SK-N-SH (cell line): ENCODE results near the gene C2orf92. TPM values are rescaled to one million over a fixed set of nuclear protein-coding genes. Genes with fewer than 3 reads are reported as not detected.

Experiments
- CTCF ChIA-PET: fragments of 300-600, 350-600 bp; formaldehyde crosslinking; extraction: SDS; loops from one replicate; lab custom pipeline; 2021; lab: Yijun Ruan, JAX
- POLR2A ChIA-PET: fragments of 350-600 bp; sonication (Branson Sonifier 250); formaldehyde crosslinking; extraction: SDS; loops from one replicate; lab custom pipeline; 2020; ENCODE audit warnings: antibody characterized with exemption, inconsistent platforms; lab: Yijun Ruan, JAX
- DNase-seq: peaks from one replicate; pipeline ENCODE4 v3.0.0; 2012
- H2AFZ ChIP-seq: fragments of 200-600 bp; sonication (generic); 2 replicates; pipeline ENCODE4 v1.8.1; 2016; ENCODE audit warnings: antibody characterized with exemption, mild to moderate bottlenecking, low read depth
- H3F3A ChIP-seq: fragments of 200-600 bp; sonication (generic); replicated peaks from 2 replicates; pipeline ENCODE3; 2016; ENCODE audit warnings: antibody characterized with exemption, mild to moderate bottlenecking; ENCODE audit not compliant: insufficient read depth
- H3K27ac ChIP-seq, 2 experiments: fragments of 200-500 bp in 1 of 2; fragments of 200-600 bp in 1 of 2; sonication (Bioruptor generic) in 1 of 2; sonication (generic), shearing (Covaris generic) in 1 of 2; 2 replicates each; pipeline versions ENCODE4 v1.5.1 to v1.6.1; 2014 to 2016; ENCODE audit warnings: low read depth in 2 of 2, inconsistent platforms in 1 of 2, low read length in 1 of 2, mild to moderate bottlenecking in 1 of 2, mixed read lengths in 1 of 2
- H3K27me3 ChIP-seq: fragments of 200-600 bp; sonication (generic), shearing (Covaris generic); 2 replicates; pipeline ENCODE4 v1.6.1; 2016; ENCODE audit warnings: mixed run types; ENCODE audit not compliant: insufficient read depth
- H3K36me3 ChIP-seq, 2 experiments: fragments of 200-500 bp in 1 of 2; fragments of 200-600 bp in 1 of 2; sonication (Bioruptor generic) in 1 of 2; sonication (generic) in 1 of 2; replicated peaks in 1 of 2; 2 replicates each; pipeline versions ENCODE3 to v1.5.1; 2014 to 2016; ENCODE audit warnings: low read length in 1 of 2, mild to moderate bottlenecking in 1 of 2; ENCODE audit not compliant: insufficient read depth in 2 of 2, control insufficient read depth in 1 of 2
- H3K4me1 ChIP-seq, 2 experiments: fragments of 200-500 bp in 1 of 2; fragments of 200-600 bp in 1 of 2; sonication (Bioruptor generic) in 1 of 2; sonication (generic), shearing (Covaris generic) in 1 of 2; 2 replicates each; pipeline versions ENCODE4 v1.5.1 to v1.6.1; 2014 to 2016; ENCODE audit warnings: low read depth in 1 of 2, low read length in 1 of 2, mixed run types in 1 of 2; ENCODE audit not compliant: insufficient read depth in 2 of 2, control insufficient read depth in 1 of 2
- H3K4me2 ChIP-seq: fragments of 200-600 bp; sonication (generic), shearing (Covaris generic); 2 replicates; pipeline ENCODE4 v1.6.1; 2017; ENCODE audit warnings: mixed run types
- H3K4me3 ChIP-seq, 2 experiments: fragments of 200-500 bp in 1 of 2; fragments of 200-600 bp in 1 of 2; sonication (Bioruptor generic) in 1 of 2; sonication (generic), shearing (Covaris generic) in 1 of 2; 2 replicates each; pipeline versions ENCODE4 v1.5.1 to v1.8.1; 2014 to 2016; ENCODE audit warnings: low read depth in 2 of 2, inconsistent platforms in 1 of 2, low read length in 1 of 2, mild to moderate bottlenecking in 1 of 2, mixed read lengths in 1 of 2, moderate library complexity in 1 of 2
- H3K79me2 ChIP-seq: fragments of 200-600 bp; sonication (generic); 2 replicates; pipeline ENCODE4 v1.8.1; 2017; ENCODE audit warnings: mild to moderate bottlenecking; ENCODE audit not compliant: insufficient read depth
- H3K9ac ChIP-seq: fragments of 200-600 bp; sonication (generic); 2 replicates; pipeline ENCODE4 v1.6.1; 2017; ENCODE audit warnings: mixed run types
- H3K9me2 ChIP-seq: fragments of 200-600 bp; sonication (generic); 2 replicates; pipeline ENCODE4 v1.6.1; 2017; ENCODE audit warnings: mixed run types
- H3K9me3 ChIP-seq: fragments of 200-600 bp; sonication (generic); 2 replicates; pipeline ENCODE4 v1.6.1; 2017; ENCODE audit warnings: mixed run types, mild to moderate bottlenecking, moderate library complexity
- H4K20me1 ChIP-seq: fragments of 200-600 bp; sonication (generic); 2 replicates; pipeline ENCODE4 v1.6.1; 2017; ENCODE audit warnings: mild to moderate bottlenecking, mixed run types; ENCODE audit not compliant: insufficient read depth
- ELF1 ChIP-seq: IDR thresholded peaks from 2 replicates; pipeline ENCODE4 v1.4.0; 2012
- EZH2phosphoT487 ChIP-seq: fragments of 200-600 bp; sonication (generic); IDR thresholded peaks from 2 replicates; pipeline ENCODE4 v1.6.1; 2017; ENCODE audit warnings: low read depth, mixed run types, mild to moderate bottlenecking, antibody characterized with exemption, moderate library complexity, borderline replicate concordance
- FOXJ3 ChIP-seq: sonication (generic); formaldehyde crosslinking; IDR thresholded peaks from 2 replicates; pipeline ENCODE4 v1.5.1; 2020; ENCODE audit warnings: mild to moderate bottlenecking, missing genetic modification reagents
- MEF2A ChIP-seq: IDR thresholded peaks from 2 replicates; pipeline ENCODE4 v1.4.0; 2012; ENCODE audit warnings: low read depth, borderline replicate concordance
- NRF1 ChIP-seq: IDR thresholded peaks from 2 replicates; pipeline ENCODE4 v1.6.1; 2012; ENCODE audit warnings: low read depth, mild to moderate bottlenecking, low read length
- RFX5 ChIP-seq: IDR thresholded peaks from 2 replicates; pipeline ENCODE4 v1.6.1; 2012; ENCODE audit warnings: mild to moderate bottlenecking, improper control_type of control experiment, low read length
- TCF12 ChIP-seq: IDR thresholded peaks from 2 replicates; pipeline ENCODE4 v1.4.0; 2012
- TEAD4 ChIP-seq: IDR thresholded peaks from 2 replicates; pipeline ENCODE4 v1.4.0; 2012; ENCODE audit warnings: mild to moderate bottlenecking, borderline replicate concordance; ENCODE audit not compliant: insufficient read depth
- WGBS: methylation state at CpG from one replicate; pipeline ENCODE4 v1.1.6; 2017; ENCODE audit warnings: low lambda C conversion rate; 5-methylcytosine and 5-hydroxymethylcytosine counted together
- polyA plus RNA-seq, 3 experiments: library from polyadenylated mRNA; depleted of rRNA; stranded (reverse); fragments of >200 nt; gene quantifications; 2 replicates each; pipeline ENCODE4 v1.2.3, GENCODE V29; 2012
- TF ChIP-seq, protein P1 (sequence below): IDR thresholded peaks from 2 replicates; pipeline ENCODE4; 2012
- TF ChIP-seq, protein P2 (sequence below): IDR thresholded peaks from 2 replicates; pipeline ENCODE4 v1.4.0; 2012; ENCODE audit warnings: low read depth
- TF ChIP-seq, protein P3 (sequence below): fragments of 150-350 bp; IDR thresholded peaks from 2 replicates; pipeline ENCODE4 v1.6.1; 2016; ENCODE audit warnings: mild to moderate bottlenecking, low read depth, low read length
- TF ChIP-seq, protein P4 (sequence below): IDR thresholded peaks from 2 replicates; pipeline ENCODE4 v1.4.0; 2012; ENCODE audit warnings: low read depth, borderline replicate concordance
- TF ChIP-seq, protein P5 (sequence below): IDR thresholded peaks from 2 replicates; pipeline ENCODE4 v1.4.0; 2012; ENCODE audit warnings: low read depth, borderline replicate concordance
- TF ChIP-seq, protein P6 (sequence below): IDR thresholded peaks from 2 replicates; pipeline ENCODE4 v1.6.1; 2012; ENCODE audit warnings: mild to moderate bottlenecking, low read depth, low read length, moderate library complexity
- TF ChIP-seq, protein P7 (sequence below): fragments of 150-350 bp; IDR thresholded peaks from 2 replicates; pipeline ENCODE4 v1.6.1; 2017; ENCODE audit warnings: antibody characterized with exemption, low read length, low read depth, borderline replicate concordance

Gene C2orf92
- polyA plus RNA-seq, 1 of the 3 experiments (the other 2 are of a cell fraction), result 3.1 TPM

DNA sequence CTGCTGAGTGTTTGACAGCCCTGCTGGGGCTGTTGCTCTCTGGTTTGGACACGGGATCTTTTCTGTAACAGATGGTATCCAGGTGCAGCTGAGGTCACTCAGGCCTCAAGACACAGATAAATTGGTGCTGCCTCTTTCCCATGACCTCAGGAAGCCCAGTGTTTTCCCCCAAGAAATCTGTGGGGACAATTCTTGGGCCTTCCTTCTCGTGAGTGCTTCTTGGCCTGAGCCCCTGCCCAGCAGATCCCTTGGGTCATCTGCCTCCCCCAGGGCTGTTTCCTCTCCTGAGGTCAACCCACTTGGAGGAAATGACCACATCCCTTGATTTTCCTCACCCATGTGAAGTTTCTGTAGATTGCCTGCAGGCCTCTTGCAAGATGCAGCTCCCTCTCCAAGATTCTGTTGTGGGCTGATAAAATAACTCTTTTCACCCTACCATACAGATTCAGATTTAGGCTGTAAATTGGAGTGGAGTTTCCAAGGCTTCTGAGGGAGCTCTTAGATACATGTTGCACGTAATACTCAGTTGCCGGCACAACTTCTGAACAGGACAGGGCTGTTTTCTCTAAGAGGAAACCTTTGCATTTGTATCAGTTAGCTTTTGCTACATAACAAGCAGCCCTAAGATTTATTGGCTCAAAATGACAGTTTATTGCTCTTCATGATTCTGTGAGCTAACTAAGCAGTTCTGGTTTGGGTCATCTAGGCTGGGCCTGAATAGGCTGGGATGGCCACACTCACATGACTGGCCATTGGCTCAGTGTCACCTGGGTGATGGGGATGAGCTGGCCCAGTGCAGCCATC is 57.0 kb downstream of the C2orf92 start:
- WGBS, result 40% methylated on average over 4 of the region's 4 CpGs
- ChIA-PET CTCF (interaction anchor here (1.2 to 3.0 kb wide), 4 partner anchors 14 to 135 kb away, joined by 3 to 17 read pairs (median 7); no protein-coding TSS in a partner anchor), POLR2A (no interaction called here)
- Histone ChIP-seq H3K9ac (no peak overlapping the region), H3K9me2 (no peaks in the 10 kb centered on the region), H3K4me2 (no peak overlapping the region), H2AFZ (no peak overlapping the region), H3K4me3 (no peak overlapping the region), H3K36me3 (no peaks in the 10 kb centered on the region), H3K27me3 (no peaks in the 10 kb centered on the region), H3F3A (no peaks in the 10 kb centered on the region), H3K27ac (no peak overlapping the region), H3K4me1 (no peaks in the 10 kb centered on the region; a peak in 1 of 4 replicates), H3K9me3 (no peaks in the 10 kb centered on the region), H3K79me2 (no peaks in the 10 kb centered on the region), H4K20me1 (no peaks in the 10 kb centered on the region)
- no peak for DNase-seq
- TF ChIP-seq ELF1 (no peak), RFX5 (no peak), TEAD4 (no peak), FOXJ3 (CRISPR knock-in tag) (no peak), NRF1 (no peak)
- TF ChIP-seq, protein P1, sequence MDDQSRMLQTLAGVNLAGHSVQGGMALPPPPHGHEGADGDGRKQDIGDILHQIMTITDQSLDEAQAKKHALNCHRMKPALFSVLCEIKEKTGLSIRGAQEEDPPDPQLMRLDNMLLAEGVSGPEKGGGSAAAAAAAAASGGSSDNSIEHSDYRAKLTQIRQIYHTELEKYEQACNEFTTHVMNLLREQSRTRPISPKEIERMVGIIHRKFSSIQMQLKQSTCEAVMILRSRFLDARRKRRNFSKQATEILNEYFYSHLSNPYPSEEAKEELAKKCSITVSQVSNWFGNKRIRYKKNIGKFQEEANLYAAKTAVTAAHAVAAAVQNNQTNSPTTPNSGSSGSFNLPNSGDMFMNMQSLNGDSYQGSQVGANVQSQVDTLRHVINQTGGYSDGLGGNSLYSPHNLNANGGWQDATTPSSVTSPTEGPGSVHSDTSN, result no peak
- TF ChIP-seq, protein P2, sequence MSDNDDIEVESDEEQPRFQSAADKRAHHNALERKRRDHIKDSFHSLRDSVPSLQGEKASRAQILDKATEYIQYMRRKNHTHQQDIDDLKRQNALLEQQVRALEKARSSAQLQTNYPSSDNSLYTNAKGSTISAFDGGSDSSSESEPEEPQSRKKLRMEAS, result no peak
- TF ChIP-seq, protein P3, sequence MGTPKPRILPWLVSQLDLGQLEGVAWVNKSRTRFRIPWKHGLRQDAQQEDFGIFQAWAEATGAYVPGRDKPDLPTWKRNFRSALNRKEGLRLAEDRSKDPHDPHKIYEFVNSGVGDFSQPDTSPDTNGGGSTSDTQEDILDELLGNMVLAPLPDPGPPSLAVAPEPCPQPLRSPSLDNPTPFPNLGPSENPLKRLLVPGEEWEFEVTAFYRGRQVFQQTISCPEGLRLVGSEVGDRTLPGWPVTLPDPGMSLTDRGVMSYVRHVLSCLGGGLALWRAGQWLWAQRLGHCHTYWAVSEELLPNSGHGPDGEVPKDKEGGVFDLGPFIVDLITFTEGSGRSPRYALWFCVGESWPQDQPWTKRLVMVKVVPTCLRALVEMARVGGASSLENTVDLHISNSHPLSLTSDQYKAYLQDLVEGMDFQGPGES, result no peak
- TF ChIP-seq, protein P4, sequence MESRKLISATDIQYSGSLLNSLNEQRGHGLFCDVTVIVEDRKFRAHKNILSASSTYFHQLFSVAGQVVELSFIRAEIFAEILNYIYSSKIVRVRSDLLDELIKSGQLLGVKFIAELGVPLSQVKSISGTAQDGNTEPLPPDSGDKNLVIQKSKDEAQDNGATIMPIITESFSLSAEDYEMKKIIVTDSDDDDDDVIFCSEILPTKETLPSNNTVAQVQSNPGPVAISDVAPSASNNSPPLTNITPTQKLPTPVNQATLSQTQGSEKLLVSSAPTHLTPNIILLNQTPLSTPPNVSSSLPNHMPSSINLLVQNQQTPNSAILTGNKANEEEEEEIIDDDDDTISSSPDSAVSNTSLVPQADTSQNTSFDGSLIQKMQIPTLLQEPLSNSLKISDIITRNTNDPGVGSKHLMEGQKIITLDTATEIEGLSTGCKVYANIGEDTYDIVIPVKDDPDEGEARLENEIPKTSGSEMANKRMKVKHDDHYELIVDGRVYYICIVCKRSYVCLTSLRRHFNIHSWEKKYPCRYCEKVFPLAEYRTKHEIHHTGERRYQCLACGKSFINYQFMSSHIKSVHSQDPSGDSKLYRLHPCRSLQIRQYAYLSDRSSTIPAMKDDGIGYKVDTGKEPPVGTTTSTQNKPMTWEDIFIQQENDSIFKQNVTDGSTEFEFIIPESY, result no peak

DNA sequence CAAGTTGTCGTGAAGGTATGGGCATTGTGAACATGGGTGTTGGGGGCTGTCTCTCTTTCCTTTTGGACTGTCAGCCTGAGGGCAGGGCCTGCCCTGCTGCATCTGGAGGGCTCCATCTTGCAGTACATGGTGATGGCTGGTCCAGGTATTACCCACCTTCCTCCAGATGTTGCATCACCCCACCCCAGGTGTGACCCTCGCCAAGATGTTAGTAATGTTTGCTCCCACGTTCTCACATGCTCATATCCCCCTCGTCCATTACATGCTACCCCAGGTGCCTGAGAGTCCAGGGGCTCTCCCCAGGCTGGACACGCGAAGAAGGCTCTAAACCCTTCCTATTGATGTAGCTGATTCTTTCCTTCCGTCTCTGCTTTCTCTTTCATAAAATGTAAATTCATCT is 57.8 kb downstream of the C2orf92 start:
- Histone ChIP-seq H3K9ac (no peak overlapping the region), H3K36me3 (no peaks in the 10 kb centered on the region), H3K79me2 (no peaks in the 10 kb centered on the region), H3K9me2 (no peaks in the 10 kb centered on the region), H3K4me3 (no peak overlapping the region), H3K27me3 (no peaks in the 10 kb centered on the region), H3K9me3 (no peaks in the 10 kb centered on the region), H3K4me1 (no peaks in the 10 kb centered on the region; a peak in 1 of 4 replicates), H3K27ac (no peak overlapping the region), H3K4me2 (no peak overlapping the region), H4K20me1 (no peaks in the 10 kb centered on the region), H3F3A (no peaks in the 10 kb centered on the region), H2AFZ (no peak overlapping the region)
- no peak for DNase-seq
- POLR2A ChIA-PET, result no interaction called here
- 59% methylated on average over 7 of the region's 7 CpGs for WGBS
- CTCF ChIA-PET, result interaction anchor here (1.1 to 3.0 kb wide), 5 partner anchors 13 to 136 kb away, joined by 3 to 21 read pairs (median 9); no protein-coding TSS in a partner anchor
- no peak for TF ChIP-seq TCF12
- TF ChIP-seq EZH2phosphoT487, result no peak
- no peak for TF ChIP-seq FOXJ3 (CRISPR knock-in tag)
- TF ChIP-seq, protein P5, sequence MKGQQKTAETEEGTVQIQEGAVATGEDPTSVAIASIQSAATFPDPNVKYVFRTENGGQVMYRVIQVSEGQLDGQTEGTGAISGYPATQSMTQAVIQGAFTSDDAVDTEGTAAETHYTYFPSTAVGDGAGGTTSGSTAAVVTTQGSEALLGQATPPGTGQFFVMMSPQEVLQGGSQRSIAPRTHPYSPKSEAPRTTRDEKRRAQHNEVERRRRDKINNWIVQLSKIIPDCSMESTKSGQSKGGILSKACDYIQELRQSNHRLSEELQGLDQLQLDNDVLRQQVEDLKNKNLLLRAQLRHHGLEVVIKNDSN, result no peak
- TF ChIP-seq, protein P6, sequence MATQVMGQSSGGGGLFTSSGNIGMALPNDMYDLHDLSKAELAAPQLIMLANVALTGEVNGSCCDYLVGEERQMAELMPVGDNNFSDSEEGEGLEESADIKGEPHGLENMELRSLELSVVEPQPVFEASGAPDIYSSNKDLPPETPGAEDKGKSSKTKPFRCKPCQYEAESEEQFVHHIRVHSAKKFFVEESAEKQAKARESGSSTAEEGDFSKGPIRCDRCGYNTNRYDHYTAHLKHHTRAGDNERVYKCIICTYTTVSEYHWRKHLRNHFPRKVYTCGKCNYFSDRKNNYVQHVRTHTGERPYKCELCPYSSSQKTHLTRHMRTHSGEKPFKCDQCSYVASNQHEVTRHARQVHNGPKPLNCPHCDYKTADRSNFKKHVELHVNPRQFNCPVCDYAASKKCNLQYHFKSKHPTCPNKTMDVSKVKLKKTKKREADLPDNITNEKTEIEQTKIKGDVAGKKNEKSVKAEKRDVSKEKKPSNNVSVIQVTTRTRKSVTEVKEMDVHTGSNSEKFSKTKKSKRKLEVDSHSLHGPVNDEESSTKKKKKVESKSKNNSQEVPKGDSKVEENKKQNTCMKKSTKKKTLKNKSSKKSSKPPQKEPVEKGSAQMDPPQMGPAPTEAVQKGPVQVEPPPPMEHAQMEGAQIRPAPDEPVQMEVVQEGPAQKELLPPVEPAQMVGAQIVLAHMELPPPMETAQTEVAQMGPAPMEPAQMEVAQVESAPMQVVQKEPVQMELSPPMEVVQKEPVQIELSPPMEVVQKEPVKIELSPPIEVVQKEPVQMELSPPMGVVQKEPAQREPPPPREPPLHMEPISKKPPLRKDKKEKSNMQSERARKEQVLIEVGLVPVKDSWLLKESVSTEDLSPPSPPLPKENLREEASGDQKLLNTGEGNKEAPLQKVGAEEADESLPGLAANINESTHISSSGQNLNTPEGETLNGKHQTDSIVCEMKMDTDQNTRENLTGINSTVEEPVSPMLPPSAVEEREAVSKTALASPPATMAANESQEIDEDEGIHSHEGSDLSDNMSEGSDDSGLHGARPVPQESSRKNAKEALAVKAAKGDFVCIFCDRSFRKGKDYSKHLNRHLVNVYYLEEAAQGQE, result no peak
- TF ChIP-seq, protein P7, sequence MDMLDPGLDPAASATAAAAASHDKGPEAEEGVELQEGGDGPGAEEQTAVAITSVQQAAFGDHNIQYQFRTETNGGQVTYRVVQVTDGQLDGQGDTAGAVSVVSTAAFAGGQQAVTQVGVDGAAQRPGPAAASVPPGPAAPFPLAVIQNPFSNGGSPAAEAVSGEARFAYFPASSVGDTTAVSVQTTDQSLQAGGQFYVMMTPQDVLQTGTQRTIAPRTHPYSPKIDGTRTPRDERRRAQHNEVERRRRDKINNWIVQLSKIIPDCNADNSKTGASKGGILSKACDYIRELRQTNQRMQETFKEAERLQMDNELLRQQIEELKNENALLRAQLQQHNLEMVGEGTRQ, result no peak
- TF ChIP-seq, protein P2, result no peak
- TF ChIP-seq MEF2A, result no peak
